GM12801 (cell line): Measurements from ENCODE around the gene MTMR12.

ENCODE experiments used
- CTCF ChIP-seq: IDR thresholded peaks from one replicate; pipeline ENCODE4 v1.5.1; 2011; ENCODE audit warnings: control low read depth; ENCODE audit not compliant: insufficient read length; ENCODE audit errors: extremely low read depth

Gene MTMR12

GRCh38 chr5:32195265-32195664, 117.5 kb downstream of the MTMR12 start:
- no peak for TF ChIP-seq CTCF

- TF ChIP-seq CTCF: no peak
Measured at GRCh38 chr5:32193591-32193990, 119.1 kb downstream of the MTMR12 start.

- no peak for TF ChIP-seq CTCF
Measured at GRCh38 chr5:32190095-32190494, 122.6 kb downstream of the MTMR12 start.

- TF ChIP-seq CTCF: no peak
Measured at GRCh38 chr5:32187675-32188074, 125.1 kb downstream of the MTMR12 start.

GRCh38 chr5:32182463-32183063, 130.2 kb downstream of the MTMR12 start:
- no peak for TF ChIP-seq CTCF
